Measurements from ENCODE around the gene BOD1.

DNA sequence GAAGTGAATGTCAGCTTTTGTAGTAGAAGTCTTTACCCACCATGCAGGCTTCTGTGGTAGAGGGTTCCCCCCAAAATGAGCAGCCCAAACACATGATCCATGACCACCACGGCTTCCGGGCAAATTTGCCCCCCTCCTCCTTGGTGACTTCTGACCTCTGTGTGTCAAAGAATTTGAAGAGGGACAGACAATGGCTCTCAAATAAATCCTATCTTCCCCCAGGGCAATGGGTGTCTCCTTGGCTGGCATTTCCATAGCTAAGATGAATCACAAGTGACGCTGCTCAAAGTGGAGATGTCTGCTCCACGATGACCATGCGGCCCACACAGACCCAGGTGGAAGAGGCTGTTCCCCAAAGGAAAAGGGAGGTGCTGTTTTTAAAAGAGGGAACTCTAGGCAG lies 30.2 kb upstream of the BOD1 start:
- TF ChIP-seq CTCF (IDR thresholded peaks at IDR 0.05) = no peak
- no peak for TF ChIP-seq POLR2A (IDR thresholded peaks at IDR 0.05)
- no peak for TF ChIP-seq POLR2AphosphoS5 (IDR thresholded peaks at IDR 0.05; ENCODE audit: insufficient read depth in 1 of 2, low read depth in 1 of 2)

Measured in vagina (tissue), 2 donors.